Activated CD4-positive, CD25-positive, alpha-beta regulatory T cell treated with anti-CD3 and anti-CD28 coated beads, Interleukin-2, amount 50 U/mL, for 24 hours (primary cell): ENCODE results near the gene PRKG1.

Experiments
- ATAC-seq, 2 donors: fragments of 150-1000 bp; cut with Tn5 transposase; one replicate each; pipeline ENCODE4 v1.10.0; 2021; ENCODE audit warnings: mild to moderate bottlenecking in 1 of 2, moderate library complexity in 1 of 2

PRKG1 gene

DNA sequence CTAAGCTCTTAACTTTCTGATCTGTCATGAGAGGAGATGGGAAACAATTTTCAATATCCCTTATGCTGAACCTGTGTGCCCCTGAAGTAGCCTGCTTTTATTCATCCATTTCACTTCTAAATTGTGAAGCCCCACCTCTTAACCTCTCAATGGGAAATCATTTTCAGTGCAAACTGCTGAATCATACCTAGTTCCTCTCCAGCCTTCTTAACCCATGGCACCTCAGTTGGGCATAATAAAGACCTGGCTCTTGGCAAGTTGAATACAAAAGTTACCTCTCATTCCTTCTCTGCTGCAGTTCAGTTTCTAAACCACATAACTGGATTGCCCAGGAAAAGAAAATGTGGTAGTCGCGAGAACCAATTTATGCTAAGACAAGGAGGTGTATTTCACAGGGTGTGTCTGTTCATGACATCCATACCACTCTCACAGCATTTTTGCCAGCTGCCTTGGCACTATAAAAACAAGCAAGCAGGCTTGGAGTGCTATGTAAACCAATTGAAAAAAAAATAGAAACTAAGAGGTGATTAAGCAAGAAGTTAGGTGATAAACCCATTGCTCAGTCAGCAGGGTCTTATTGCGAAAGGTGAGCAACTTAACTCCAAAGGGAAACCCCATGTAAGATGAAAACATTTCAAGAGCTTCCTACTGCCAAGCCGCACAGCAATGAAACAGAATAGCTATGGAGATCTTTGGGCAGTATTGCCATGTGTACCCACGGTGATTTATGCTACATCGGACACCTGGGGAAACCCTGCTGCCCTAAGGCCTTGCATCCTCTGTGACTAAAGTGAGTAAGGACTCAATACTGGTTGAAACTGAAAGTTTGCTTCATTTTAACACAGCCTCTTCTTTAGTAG lies 1182.8 kb downstream of the PRKG1 start:
- ATAC-seq = no peak

DNA sequence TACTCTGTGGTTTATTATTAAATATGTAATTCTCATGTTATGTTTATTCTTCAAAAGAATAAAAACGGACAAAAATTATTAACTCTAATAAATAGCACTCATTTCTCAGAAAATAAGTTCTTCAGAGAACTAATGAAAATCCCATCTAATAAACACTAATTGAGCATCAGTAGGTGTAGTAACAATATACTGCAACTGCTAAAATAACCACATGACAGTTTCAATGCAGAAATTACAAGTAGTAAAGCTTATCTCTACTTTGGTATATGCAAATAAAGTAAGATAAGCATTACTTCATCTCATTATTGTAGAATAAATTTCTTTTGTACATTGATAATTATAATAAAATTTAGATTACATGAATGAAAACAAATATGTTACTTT lies 1183.4 kb downstream of the PRKG1 start:
- no peak for ATAC-seq

DNA sequence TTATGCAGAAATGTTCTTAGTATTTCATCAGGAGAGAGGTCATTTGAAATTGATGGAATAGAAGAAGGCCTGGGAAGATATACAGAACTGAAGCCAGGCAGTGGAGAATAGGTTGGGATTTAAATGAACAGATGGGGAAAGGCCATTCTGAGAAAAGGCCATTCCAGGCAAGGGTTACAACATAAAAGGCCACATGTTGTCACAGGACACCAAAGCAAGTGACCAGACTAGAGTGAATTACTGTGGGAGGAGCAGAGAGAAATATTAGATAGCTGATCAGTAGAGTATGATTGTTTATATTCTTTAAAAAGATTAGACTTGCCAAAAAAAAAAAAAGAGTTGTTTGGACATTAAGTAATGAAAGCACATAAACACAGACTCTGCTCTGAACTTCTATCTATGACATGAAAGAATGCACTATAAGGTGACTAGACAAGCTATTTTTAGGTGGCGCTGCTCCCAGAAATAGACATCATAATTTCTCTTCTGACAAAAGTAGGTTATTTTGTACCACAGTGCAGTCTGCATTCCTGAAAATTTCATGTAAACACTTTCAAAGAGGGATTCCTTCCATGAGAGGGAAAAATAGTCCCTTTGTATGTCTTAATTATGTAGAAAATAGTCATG lies 1184.6 kb downstream of the PRKG1 start:
- ATAC-seq = no peak

DNA sequence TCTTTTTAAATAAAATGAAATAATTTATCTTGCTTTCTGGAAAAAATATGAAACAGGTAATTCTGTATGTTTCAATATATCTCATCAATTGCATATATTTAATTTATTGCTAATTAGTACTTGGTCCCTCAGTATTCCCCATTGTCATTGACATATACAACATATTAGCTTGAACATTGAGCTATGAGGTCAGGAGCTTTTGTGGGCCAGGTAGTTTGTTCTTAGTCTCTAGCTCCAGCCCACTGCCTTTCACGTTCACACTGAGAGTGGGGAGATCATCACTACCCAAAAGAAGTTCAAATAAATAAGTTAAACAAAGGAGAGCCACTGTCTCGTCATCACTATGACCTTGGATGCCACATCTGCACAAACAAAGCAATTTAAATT lies 1185.1 kb downstream of the PRKG1 start:
- ATAC-seq = no peak

DNA sequence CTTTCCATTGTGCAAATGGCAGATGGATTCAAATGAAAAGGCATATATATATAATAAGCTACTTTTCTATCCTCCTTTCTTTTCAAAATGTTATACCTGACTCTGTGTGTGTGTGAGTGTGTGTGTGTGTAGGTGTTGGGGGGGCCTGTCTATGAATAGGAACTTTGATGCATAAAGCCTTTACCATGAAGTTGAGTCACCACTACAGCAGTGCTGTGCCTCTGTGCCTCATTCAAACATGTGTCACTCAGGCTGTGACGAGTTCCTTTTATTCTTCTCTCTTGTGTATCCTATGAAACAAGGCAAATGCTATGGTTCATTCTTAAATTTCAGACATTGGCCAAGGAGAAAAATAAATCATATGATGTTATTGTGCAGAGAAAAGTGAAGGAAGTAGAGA lies 1187.1 kb downstream of the PRKG1 start:
- no peak for ATAC-seq

DNA sequence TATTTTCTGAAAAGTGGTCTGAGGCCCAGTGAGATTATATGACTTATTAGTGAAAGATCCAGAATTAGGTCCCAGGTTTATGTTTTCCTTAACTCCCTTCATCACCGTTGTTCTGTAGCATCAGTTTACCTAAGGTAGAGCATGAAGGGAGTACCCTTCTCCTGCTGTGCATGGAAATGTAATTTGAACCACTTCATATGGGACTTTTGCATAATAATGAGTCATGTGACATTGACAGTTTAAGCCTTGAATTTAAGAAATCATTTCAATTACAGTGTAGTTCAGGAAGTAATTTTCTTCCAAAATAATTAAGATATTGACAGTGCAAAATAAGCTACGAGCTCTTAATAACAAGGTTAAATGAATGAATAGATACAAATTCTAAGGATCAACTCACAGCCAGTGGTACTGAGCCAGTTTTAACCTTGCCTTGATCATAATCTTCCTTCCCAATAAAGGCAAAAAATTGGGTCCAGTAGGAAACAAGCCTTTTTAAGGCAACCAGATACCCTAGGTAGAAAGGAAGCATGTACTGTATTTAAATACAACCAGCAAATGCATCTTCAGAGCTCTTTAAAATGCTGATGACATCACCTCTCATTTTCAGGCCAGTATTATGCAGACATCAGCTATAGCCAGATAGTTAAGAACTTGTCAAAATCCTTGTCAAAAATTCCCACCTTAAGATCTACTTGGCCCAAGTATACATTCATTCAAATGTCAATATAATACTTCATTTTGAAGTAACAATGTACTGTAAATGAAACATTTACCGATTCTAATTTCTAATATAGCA lies 1191.0 kb downstream of the PRKG1 start:
- no peak for ATAC-seq

DNA sequence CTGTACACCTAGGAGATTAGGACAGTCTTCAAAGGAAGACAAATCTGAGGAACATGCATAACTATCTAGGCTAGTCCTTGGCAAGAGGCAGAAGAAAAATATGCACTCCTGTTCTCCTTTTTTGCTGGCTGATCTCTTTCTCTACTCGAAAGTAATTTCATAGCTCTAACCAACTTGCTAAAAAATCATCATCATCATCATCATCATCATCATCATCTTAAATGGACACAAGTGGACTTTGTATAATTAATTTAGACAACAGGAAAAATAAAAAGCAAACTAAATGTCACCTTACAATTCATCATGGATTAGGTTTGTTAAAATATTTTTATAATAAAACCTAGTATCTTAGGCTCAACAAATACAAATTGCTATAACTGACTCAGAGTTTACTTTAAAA lies 1192.6 kb downstream of the PRKG1 start:
- ATAC-seq = no peak

DNA sequence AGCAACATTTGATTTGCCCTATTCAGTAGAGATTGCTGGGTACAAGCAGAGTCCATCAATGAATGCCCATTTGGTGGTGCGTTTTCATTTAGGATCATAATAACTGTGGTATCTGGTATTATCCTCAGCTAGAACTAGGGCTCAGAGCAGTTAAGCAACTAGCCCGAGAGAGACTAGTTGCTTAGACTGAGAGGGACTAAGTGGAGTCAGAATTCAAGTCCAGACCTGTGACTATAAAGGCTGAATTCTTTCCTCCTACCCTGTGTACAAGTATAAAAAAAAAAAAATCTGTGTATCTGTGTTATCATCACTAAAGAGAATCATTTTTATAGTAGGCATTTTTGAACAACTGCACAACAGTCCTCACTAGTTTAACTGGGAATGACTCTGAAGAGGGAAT lies 1194.5 kb downstream of the PRKG1 start:
- no peak for ATAC-seq

DNA sequence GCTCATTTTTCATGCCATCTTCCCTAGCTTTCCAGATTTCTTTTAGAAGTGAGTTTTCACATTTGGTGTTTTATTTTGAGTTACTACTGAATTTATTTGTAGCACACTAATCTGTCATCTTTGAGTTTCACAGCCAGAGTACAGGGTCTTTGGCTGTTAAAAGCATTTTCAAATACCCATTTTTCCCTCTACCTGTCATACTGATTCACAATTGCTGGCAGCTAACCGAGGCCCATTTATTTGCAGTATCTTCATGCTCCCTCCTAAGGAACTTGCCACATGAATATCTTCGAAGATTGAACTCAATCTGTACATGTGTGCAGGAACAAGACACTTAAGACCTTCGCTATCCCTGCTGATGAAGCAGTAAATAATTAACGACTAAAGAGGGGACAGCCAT lies 1194.9 kb downstream of the PRKG1 start:
- no peak for ATAC-seq

DNA sequence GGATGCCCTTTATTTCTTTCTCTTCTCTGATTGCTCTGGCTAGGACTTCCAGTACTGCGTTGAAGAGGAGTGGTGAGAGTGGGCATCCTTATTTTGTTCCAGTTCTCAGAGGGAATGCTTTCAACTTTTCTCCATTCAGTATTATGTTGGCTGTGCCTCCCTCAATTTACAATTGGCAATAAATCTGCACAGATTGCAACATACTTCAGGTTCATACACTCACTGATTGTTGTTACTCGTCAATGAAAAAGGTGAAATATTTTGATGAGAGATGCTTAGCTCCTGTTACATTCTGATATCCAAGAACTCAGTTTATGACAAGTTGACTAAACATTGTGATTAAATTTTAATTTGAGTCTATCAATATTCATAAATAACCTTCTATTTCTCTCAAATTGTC lies 1201.9 kb downstream of the PRKG1 start:
- ATAC-seq = no peak

DNA sequence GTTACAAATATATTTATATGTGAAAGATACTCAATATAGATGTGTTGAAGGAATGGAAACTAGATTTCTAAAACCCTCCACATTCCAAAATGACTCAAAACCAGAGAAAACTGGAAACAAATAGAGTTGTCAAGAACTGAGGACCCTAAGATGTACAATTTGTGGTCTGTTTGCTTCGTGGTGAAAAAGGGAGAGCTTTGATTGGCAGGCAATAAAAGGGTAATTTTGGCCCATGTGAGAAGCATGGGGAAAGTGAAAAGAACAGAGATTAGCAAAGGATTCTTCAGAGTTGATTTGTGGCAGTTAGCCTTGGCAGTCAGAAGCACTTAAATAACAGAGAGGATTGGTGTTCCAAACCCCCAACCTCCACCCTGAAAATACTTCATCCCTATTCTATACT lies 1202.7 kb downstream of the PRKG1 start:
- no peak for ATAC-seq

DNA sequence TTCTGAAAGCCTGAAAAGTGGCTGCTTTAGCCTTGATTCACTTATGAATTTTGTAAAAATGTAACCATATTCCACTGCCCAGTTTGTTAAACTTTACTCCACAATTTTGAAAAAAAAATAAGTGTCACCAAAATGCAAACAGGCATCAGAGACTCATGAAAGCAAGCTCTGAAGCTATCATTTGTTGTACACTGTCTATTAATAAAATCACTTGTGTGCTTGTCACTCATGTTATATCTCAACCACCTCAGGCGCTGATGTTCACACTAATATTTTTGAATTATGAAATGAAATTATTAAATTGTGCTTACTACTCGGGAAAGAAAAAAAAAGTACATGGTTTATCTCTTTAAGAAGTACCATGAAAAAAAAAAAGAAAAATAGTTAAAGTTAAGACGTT lies 1205.3 kb downstream of the PRKG1 start:
- ATAC-seq = no peak

DNA sequence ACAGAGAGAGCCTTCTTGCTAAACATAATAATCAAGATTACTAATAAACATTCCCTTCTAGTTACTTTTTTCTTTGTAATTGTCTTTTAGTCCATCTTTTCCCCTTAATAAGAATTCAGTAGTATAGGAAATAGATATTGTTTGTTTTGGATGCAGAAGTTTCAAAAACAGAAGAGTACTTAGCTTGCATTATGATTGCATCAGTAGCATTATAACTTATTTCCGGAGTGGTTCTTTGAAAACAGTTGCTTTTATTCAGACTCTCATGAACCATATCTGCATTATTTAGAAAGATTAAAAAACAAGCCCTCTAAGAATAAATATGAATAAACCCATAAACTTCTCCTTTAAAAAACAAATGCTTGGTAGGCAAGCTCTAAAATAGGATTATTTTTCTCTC lies 1205.8 kb downstream of the PRKG1 start:
- no peak for ATAC-seq

DNA sequence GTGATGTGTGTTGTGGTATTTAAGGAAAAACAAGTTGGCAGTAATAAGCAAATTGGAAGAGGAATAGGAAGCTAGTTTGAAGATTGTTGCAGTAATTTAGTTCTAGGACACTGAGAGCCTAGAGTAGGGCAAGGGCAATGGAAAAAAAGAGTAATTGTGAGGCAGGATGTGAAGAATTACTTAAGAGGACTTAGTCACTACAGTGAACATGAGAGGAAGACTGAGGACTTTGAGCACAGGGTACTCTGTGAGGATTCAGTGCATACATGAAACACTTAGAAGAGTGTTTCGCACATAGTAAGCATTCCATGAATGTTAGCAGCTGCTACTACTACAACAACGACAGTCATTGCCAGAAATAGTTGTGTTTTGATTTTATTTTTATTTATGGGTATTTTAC lies 1208.9 kb downstream of the PRKG1 start:
- no peak for ATAC-seq

DNA sequence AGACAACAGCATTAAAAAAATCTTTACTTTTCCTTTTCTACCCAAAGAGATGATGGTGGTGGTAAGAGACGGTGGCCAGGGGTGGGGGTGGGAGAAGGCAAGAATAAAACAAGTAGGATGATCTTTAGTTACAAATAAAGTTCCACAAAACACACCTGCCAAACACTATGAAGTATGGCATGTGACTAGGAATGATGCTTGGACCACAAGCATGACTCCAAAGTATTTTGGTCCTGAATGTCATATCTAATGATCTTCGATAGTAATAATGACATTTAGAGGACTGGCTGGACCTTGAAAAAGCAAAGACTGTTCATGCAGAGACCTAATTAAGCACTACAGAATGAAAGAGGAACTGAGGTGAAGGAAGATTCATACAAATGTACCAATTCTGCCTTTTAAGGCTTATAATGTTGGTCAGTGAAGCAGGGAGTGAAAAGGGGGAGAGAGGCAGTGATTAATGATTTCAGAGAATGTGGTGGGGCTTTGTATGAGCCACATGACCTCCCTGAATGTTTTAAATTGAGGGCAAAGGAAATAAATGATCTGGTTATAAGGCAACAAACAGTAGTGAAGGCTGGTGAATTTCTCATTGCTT lies 1210.2 kb downstream of the PRKG1 start:
- ATAC-seq = no peak

DNA sequence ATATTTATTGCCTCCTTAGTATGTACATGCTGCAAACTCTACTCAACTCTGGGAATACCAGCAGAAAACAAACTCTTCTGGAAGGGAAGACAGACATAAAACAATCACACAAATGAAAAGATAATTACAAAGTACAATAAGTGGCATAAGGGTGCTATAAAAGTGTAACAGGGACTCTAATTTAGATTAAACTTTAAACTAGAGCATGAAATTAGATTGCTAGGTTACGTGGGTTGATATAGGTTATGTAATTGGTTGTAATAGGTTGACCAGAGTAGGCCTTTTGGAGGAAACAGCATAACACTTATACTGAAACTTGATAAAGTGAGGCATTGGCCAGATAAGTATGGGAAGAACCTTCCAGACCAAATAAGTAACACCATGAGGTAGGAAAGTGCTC lies 1213.6 kb downstream of the PRKG1 start:
- ATAC-seq = no peak

DNA sequence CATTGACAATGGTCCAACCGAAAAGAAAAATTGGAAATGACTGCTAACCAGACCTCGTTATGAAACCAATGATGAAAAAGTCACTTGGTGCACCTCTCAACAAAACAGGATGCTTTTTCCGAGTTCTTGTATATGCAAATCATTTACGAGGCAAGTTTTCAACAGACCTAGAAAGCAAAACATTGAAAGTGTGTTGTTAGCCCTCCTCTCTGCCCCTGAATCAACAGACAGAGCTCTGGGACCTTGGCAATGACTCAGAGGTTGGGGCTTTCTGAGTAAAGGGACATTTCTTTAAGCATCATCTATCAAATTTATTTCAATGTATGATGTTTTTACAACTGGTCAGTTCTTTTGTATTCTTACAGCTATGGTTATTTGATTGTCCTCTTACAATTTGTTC lies 1223.5 kb downstream of the PRKG1 start:
- ATAC-seq = no peak

DNA sequence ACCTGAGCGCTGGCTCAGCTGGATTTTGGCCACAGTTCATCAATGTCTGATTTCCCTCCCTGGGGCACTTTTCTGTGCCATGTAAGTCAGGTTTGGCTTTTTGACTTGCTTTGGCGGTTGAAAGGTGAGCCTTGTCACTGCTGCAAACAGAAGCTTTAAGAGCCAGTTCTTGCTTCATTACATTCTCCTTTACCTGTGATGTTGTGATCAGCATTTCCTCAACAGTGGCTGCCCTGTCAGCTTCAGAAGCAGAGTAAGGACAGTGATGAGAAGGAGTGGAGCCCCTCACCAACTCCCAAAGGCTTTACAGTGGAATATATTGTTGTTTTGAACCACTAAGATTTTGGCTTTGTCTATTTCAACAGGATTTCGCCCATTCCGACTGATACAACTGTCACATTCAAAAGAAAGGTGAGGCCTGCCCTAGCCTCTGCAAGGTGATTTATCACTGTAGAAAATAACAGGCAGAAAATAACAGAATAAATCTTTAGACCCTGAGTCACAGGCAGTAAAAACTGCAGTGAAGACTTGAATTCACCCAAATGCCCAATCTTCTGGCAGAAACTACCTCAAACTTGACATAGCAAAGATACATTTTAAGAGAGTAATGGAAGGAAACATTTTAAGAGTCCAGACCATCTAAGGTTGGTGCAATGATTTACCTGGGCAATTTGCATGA lies 1226.5 kb downstream of the PRKG1 start:
- ATAC-seq = no peak

DNA sequence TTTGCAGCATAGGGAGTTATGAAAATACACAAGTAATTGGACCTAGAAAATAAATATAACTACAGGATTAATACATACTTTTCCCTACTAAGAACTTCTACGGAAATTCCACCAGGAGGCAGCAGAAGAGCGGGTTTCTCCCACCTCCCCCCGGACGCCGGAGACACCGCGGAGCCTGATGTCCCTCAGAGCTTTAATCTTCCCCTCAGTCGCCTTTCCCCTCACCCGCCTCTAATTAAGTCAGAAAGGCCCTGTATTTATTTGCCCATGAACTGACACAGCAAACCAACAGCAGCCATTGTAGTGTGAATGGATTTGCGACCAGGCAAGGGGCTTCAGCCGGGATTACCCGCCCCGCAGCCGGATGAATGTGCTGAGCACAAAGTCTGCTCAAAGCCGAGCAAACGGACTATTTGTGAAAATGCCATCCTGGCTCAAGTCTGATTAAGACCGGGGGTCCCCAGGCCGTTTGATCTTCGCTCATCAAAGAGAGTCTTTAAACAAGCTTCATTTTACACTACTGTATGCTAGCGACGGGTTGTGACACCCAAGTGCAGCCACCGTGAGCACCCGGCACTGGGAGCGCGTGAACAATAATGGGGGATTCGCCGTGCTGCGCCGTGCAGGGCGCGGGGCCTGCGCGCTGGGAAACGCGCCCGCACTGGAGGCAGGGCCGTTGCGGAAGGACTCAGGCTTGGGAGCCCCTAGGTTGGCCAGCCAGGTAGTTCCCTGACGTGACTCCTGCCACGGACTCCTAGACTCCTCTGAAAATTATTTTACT lies 1234.2 kb downstream of the PRKG1 start:
- no peak for ATAC-seq

DNA sequence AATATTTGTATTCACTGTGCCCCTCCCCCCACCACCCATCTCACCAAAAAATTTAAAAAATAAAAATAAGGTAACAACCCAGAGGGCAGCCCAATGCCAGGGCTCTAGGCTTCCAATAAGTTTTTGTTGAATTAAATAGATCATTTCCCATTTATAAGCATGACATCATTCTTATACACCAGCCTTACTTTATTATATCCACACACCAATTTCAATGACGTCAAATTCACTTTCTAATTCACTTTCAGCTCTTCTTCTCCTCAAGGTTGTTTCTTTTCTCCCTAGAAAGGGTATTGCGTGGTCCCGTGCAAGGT lies 1238.6 kb downstream of the PRKG1 start:
- no peak for ATAC-seq

DNA sequence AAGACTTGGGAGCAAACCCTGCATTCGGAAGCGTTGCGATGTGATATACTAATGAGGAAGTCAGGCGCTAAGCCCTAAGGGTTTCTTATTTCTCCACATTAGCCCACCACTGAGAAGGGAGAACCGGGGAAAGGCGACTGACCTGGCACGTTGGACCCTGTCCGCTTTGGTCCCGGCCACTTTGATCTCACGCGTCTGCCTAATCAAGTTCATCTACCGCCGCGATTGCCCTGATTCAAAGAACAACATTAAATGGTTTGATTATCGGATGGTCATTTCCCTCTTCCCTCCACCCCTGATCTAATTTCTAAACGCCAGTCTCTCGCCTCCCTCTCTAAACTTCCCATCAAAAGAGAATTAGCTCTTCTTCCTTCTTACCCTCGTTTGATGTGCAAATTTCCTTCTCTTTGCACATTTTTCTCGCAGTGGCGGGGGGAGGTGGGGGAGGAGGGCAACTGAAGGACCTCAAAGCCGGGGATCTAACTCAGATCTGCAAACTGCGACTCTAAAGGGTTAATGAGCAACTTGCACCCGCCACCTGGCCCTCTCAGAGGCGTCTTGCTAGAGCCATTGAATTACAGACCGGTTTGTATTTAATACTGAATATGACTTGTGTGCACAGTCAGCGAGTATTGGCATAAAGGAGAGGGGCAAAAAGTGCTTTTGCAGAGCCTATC lies 1239.1 kb downstream of the PRKG1 start:
- no peak for ATAC-seq
